ENCODE measurements around the gene C8G.

The C8G gene

DNA sequence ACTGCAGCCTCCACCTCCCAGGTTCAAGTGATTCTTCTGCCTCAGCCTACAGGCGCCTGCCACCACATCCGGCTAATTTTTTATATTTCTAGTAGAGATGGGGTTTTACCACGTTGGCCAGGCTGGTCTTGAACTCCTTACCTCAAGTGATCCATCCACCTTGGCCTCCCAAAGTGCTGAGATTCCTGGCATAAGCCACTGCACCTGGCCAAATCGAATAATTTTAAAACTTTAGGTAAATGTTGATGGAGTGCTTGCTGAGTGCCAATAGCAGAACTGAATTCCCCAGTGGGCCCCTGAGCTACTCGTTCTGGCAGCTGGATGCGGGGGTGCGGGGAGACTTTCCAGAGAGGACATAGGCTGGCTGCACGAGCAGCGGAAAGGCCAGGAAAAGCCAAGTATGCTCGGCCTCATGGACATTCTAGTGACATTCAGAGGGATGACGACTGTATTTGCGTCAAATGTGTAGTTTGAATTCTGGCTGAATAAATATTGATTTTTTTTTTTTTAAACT is 41.9 kb upstream of the C8G start:
- H3K27me3 ChIP-seq (ENCODE audit: insufficient read depth, low read depth) = no peaks in the 10 kb centered on the region
- H3K27ac ChIP-seq = peak overlapping the region; percentile 99
- peaks cover 48% of the 10 kb centered on the region; the same call in 1 of the 2 replicates for H3K79me2 ChIP-seq (ENCODE audit: insufficient read depth, low read depth)
- peak overlapping the region; percentile 96; the same call in 1 of the 2 replicates for H3K9ac ChIP-seq
- H3K4me3 ChIP-seq (IDR thresholded peaks at IDR 0.05; ENCODE audit: insufficient read depth, low read depth, low read length) = no peak overlapping the region
- H2AFZ ChIP-seq (ENCODE audit: low read depth) = no peak overlapping the region
- H3K36me3 ChIP-seq (ENCODE audit: insufficient read depth) = peaks cover 11% of the 10 kb centered on the region; the same call in 1 of the 2 replicates
- TF ChIP-seq, protein P1, sequence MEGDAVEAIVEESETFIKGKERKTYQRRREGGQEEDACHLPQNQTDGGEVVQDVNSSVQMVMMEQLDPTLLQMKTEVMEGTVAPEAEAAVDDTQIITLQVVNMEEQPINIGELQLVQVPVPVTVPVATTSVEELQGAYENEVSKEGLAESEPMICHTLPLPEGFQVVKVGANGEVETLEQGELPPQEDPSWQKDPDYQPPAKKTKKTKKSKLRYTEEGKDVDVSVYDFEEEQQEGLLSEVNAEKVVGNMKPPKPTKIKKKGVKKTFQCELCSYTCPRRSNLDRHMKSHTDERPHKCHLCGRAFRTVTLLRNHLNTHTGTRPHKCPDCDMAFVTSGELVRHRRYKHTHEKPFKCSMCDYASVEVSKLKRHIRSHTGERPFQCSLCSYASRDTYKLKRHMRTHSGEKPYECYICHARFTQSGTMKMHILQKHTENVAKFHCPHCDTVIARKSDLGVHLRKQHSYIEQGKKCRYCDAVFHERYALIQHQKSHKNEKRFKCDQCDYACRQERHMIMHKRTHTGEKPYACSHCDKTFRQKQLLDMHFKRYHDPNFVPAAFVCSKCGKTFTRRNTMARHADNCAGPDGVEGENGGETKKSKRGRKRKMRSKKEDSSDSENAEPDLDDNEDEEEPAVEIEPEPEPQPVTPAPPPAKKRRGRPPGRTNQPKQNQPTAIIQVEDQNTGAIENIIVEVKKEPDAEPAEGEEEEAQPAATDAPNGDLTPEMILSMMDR (conservative IDR thresholded peaks at IDR 0.05; ENCODE audit: low read depth, low read length) = no peak
- no peaks in the 10 kb centered on the region for H4K20me1 ChIP-seq (ENCODE audit: insufficient read depth)
- H3K4me2 ChIP-seq = peak overlapping the region; percentile 83
- peaks cover 74% of the 10 kb centered on the region for H3K4me1 ChIP-seq (ENCODE audit: low read depth, poor library complexity, severe bottlenecking)

DNA sequence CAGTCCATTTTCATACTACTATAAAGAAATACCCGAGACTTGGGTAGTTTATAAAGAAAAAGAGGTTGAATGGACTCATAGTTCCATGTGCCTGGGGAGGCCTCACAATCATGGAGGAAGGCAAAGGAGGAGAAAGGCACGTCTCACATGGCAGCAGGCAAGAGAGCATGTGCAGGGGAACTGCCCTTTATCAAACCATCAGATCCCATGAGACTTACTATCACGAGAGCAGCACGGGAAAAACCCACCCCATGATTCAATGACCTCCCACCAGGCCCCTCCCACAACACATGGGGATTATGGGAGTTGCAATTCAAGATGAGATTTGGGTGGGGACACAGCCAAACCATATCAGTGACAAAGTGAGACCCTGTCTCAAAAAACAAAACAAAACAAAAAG is 38.8 kb upstream of the C8G start:
- H3K36me3 ChIP-seq (ENCODE audit: insufficient read depth) = peaks cover 3% of the 10 kb centered on the region; the same call in 1 of the 2 replicates
- H3K79me2 ChIP-seq (ENCODE audit: insufficient read depth, low read depth) = peaks cover 32% of the 10 kb centered on the region; the same call in 1 of the 2 replicates
- H3K27me3 ChIP-seq (ENCODE audit: insufficient read depth, low read depth) = no peaks in the 10 kb centered on the region
- H3K4me2 ChIP-seq = no peak overlapping the region
- H4K20me1 ChIP-seq (ENCODE audit: insufficient read depth) = no peaks in the 10 kb centered on the region
- no peak overlapping the region for H3K4me3 ChIP-seq (IDR thresholded peaks at IDR 0.05; ENCODE audit: insufficient read depth, low read depth, low read length)
- TF ChIP-seq, protein P1 (conservative IDR thresholded peaks at IDR 0.05; ENCODE audit: low read depth, low read length) = no peak
- H3K4me1 ChIP-seq (ENCODE audit: low read depth, poor library complexity, severe bottlenecking) = peaks cover 42% of the 10 kb centered on the region
- H3K9ac ChIP-seq = no peak overlapping the region
- no peak overlapping the region for H3K27ac ChIP-seq
- no peak overlapping the region for H2AFZ ChIP-seq (ENCODE audit: low read depth)

DNA sequence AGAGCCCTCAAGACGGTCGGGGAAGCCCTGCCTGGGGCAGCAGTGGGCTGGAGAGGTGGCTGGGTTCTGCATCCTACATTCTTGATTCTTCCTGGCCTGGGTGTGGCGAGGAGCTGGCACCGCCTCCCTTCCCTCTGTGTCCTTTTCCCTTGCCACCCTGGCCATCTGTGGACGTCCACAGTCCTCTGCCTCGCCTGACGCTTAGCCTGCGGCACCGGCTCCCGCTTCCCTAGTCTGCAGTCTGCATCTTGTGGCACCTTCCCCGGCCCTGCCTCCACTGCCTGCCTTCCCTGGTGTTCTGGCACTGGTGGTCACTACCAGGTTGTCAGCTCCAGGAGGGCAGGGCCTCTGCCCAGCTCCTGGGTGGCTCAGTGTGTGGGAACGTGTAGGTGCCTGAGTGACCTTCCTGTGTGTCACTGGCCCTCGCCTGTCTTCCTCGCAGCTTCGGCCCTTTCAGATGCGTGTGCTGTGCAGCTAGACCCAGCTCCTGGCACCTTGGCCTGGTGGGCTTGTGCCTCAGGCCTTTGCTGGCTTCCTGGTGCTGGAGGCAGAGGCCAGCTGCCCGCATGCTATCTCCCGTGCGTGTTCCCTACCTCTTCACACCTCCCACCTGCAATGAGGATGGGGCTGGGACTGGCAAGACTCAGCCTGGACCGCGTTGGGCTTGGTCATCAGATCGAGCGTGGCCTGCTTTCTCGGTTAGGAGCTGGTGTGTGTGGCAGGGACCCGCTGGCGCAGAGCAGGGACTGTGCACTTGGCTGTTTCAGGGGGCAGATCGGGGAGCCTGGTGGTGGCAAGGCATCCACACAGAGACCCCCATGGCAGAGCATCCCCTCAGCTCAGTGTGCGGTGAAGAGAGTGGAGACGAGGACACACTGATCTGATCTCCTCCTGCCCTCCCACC is 37.8 kb upstream of the C8G start:
- no peaks in the 10 kb centered on the region for H4K20me1 ChIP-seq (ENCODE audit: insufficient read depth)
- no peaks in the 10 kb centered on the region for H3K27me3 ChIP-seq (ENCODE audit: insufficient read depth, low read depth)
- H3K4me3 ChIP-seq (IDR thresholded peaks at IDR 0.05; ENCODE audit: insufficient read depth, low read depth, low read length) = no peak overlapping the region

DNA sequence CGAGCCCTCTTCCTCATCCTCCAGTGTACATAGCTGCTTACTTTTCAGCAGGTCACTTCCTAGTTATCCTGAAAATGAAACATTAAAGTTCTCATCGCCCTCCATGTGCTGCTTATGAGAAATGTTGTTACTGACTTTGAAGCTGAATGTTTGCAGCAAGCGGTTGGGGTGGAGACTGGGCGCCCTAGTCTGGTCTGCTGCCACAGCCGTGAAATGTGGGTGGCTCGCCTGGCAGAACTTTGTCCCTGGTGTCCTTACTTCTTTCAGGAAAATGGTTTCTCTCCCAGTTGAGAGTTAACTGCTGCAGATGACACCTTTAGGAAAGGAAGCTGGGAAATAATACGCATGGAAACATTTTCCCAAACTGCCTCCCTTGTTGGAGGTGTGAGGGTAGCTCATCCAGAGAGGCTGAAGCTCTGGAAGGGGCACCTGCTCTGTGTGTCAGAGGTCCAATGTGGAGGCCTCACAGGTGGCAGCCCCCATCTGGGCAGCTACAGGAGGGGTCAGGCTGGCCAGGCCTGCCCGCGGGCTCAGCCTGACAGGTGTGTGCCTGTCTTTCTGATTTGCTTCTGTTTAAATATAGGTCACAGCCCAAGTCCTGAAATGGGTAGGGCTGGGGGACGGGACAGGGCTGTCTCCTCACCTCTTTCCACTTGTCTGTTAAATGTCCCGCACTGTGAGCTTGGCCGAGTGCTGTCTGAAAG is 34.7 kb upstream of the C8G start:
- TF ChIP-seq, protein P1 (conservative IDR thresholded peaks at IDR 0.05; ENCODE audit: low read depth, low read length) = no peak
- H3K4me2 ChIP-seq = no peak overlapping the region
- H2AFZ ChIP-seq (ENCODE audit: low read depth) = no peak overlapping the region
- peaks cover 8% of the 10 kb centered on the region for H3K4me1 ChIP-seq (ENCODE audit: low read depth, poor library complexity, severe bottlenecking)
- H3K36me3 ChIP-seq (ENCODE audit: insufficient read depth) = no peaks in the 10 kb centered on the region; the same call in 1 of the 2 replicates
- H3K27me3 ChIP-seq (ENCODE audit: insufficient read depth, low read depth) = no peaks in the 10 kb centered on the region
- H3K9ac ChIP-seq = no peak overlapping the region
- no peak overlapping the region for H3K27ac ChIP-seq
- H4K20me1 ChIP-seq (ENCODE audit: insufficient read depth) = no peaks in the 10 kb centered on the region; the same call in 1 of the 2 replicates
- H3K4me3 ChIP-seq (IDR thresholded peaks at IDR 0.05; ENCODE audit: insufficient read depth, low read depth, low read length) = no peak overlapping the region
- H3K79me2 ChIP-seq (ENCODE audit: insufficient read depth, low read depth) = peaks cover 14% of the 10 kb centered on the region; the same call in 1 of the 2 replicates

More for the DNA sequence above, 37.8 kb upstream of the C8G start:
- H3K4me1 ChIP-seq (ENCODE audit: low read depth, poor library complexity, severe bottlenecking) = peaks cover 32% of the 10 kb centered on the region
- H3K4me2 ChIP-seq = no peak overlapping the region
- no peak overlapping the region for H3K27ac ChIP-seq
- H2AFZ ChIP-seq (ENCODE audit: low read depth) = no peak overlapping the region
- H3K9ac ChIP-seq = no peak overlapping the region
- TF ChIP-seq, protein P1 (conservative IDR thresholded peaks at IDR 0.05; ENCODE audit: low read depth, low read length) = no peak
- peaks cover 3% of the 10 kb centered on the region; the same call in 1 of the 2 replicates for H3K36me3 ChIP-seq (ENCODE audit: insufficient read depth)
- H3K79me2 ChIP-seq (ENCODE audit: insufficient read depth, low read depth) = peaks cover 32% of the 10 kb centered on the region; the same call in 1 of the 2 replicates
